CD4-positive, alpha-beta T cell treated with Interleukin-4 for 1 hour (primary cell): Measurements from ENCODE around the gene THUMPD3.
A peak's percentile ranks its signal among the peaks of the same experiment; 100 is the strongest.

Experiments
- DNase-seq, 2 donors: peaks; one replicate each; pipeline ENCODE4 v3.0.0-alpha.2; 2020 to 2022

Gene THUMPD3

GRCh38 chr3:9397906-9398699, 35.2 kb downstream of the THUMPD3 start:
- peak; percentile 15 to 51 for DNase-seq

GRCh38 chr3:9398700-9399336, 36.0 kb downstream of the THUMPD3 start:
- DNase-seq: peak; percentile 45 to 71

- no peak for DNase-seq
These were observed 36.5 kb downstream of the THUMPD3 start for GRCh38 chr3:9399337-9399703.

- DNase-seq: no peak
These were observed 36.9 kb downstream of the THUMPD3 start for GRCh38 chr3:9399746-9400145.

GRCh38 chr3:9400616-9401015, 37.8 kb downstream of the THUMPD3 start:
- DNase-seq: no peak

GRCh38 chr3:9401986-9402385, 39.1 kb downstream of the THUMPD3 start:
- DNase-seq: no peak

- no peak for DNase-seq
These were observed 39.8 kb downstream of the THUMPD3 start for GRCh38 chr3:9402410-9403228.

- DNase-seq: no peak
These were observed 40.6 kb downstream of the THUMPD3 start for GRCh38 chr3:9403463-9403862.

- peak in 1 of 2 donors; percentile 24 for DNase-seq
These were observed 41.8 kb downstream of the THUMPD3 start for GRCh38 chr3:9404680-9405079.

GRCh38 chr3:9405756-9406155, 42.9 kb downstream of the THUMPD3 start:
- no peak for DNase-seq

GRCh38 chr3:9406856-9407626, 44.2 kb downstream of the THUMPD3 start:
- no peak for DNase-seq

GRCh38 chr3:9408061-9408460, 45.2 kb downstream of the THUMPD3 start:
- no peak for DNase-seq

GRCh38 chr3:9408546-9408945, 45.7 kb downstream of the THUMPD3 start:
- DNase-seq: no peak

GRCh38 chr3:9409981-9410854, 47.4 kb downstream of the THUMPD3 start:
- no peak for DNase-seq

- no peak for DNase-seq
These were observed 48.4 kb downstream of the THUMPD3 start for GRCh38 chr3:9411302-9411701.

- DNase-seq: no peak
These were observed 49.4 kb downstream of the THUMPD3 start for GRCh38 chr3:9412293-9412692.

- no peak for DNase-seq
These were observed 52.0 kb downstream of the THUMPD3 start for GRCh38 chr3:9414826-9415225.

GRCh38 chr3:9415485-9416138, 52.8 kb downstream of the THUMPD3 start:
- DNase-seq: no peak

GRCh38 chr3:9416139-9416780, 53.4 kb downstream of the THUMPD3 start:
- DNase-seq: no peak

- no peak for DNase-seq
These were observed 58.1 kb downstream of the THUMPD3 start for GRCh38 chr3:9420850-9421549.
